ENCODE data around the gene AHCYL1.

Gene AHCYL1

GRCh38 chr1:109977225-109977624 is 7.3 kb upstream of the AHCYL1 start:
- DNase-seq = no peak

- no peak for DNase-seq
These were observed 6.7 kb upstream of the AHCYL1 start for GRCh38 chr1:109977657-109978378.

- no peak for DNase-seq
These were observed 5.6 kb upstream of the AHCYL1 start for GRCh38 chr1:109978761-109979488.

GRCh38 chr1:109979489-109980091 is 5.0 kb upstream of the AHCYL1 start:
- no peak for DNase-seq

GRCh38 chr1:109980324-109981003 is 4.1 kb upstream of the AHCYL1 start:
- no peak for DNase-seq

- no peak for DNase-seq
These were observed 3.6 kb upstream of the AHCYL1 start for GRCh38 chr1:109981004-109981335.

- peak; percentile 51 for DNase-seq
These were observed 980 bp upstream of the AHCYL1 start for GRCh38 chr1:109983380-109984189.

- DNase-seq = peak; percentile 92
These were observed 442 bp upstream of the AHCYL1 start for GRCh38 chr1:109984190-109984455.

- DNase-seq = no peak
These were observed 885 bp downstream of the AHCYL1 start for GRCh38 chr1:109985247-109986053.

- no peak for DNase-seq
These were observed 1.5 kb downstream of the AHCYL1 start for GRCh38 chr1:109986054-109986444.

GRCh38 chr1:109988349-109988914 is 3.9 kb downstream of the AHCYL1 start:
- DNase-seq = no peak

GRCh38 chr1:109989506-109990301 is 5.1 kb downstream of the AHCYL1 start:
- no peak for DNase-seq

- DNase-seq = no peak
These were observed 5.7 kb downstream of the AHCYL1 start for GRCh38 chr1:109990302-109990653.

- no peak for DNase-seq
These were observed 6.9 kb downstream of the AHCYL1 start for GRCh38 chr1:109991400-109991925.

GRCh38 chr1:109993885-109994284 is 9.3 kb downstream of the AHCYL1 start:
- DNase-seq = no peak

GRCh38 chr1:109994654-109995053 is 10.1 kb downstream of the AHCYL1 start:
- DNase-seq = no peak

- DNase-seq = no peak
These were observed 11.0 kb downstream of the AHCYL1 start for GRCh38 chr1:109995536-109995935.

- peak; percentile 51 for DNase-seq
These were observed 11.9 kb downstream of the AHCYL1 start for GRCh38 chr1:109996476-109996875.

- no peak for DNase-seq
These were observed 12.8 kb downstream of the AHCYL1 start for GRCh38 chr1:109997204-109997866.

- DNase-seq = no peak
These were observed 13.3 kb downstream of the AHCYL1 start for GRCh38 chr1:109997867-109998229.
